ENCODE measurements around the gene VCPKMT. TPM values are rescaled to one million over a fixed set of nuclear protein-coding genes. Genes with fewer than 3 reads are reported as not detected.
A peak's percentile ranks its signal among the peaks of the same experiment; 100 is the strongest.

VCPKMT gene
- total RNA-seq, 1 experiment from 2014 or later: 8.2 TPM

GRCh38 chr14:50106178-50106577, 10.2 kb downstream of the VCPKMT start:
- H3K4me2 ChIP-seq (ENCODE audit: low read length): no peak overlapping the region
- no peak overlapping the region for H3K4me3 ChIP-seq (ENCODE audit: low read length)
- no peaks in the 10 kb centered on the region for H3K9me3 ChIP-seq (ENCODE audit: low read length)
- H3K79me2 ChIP-seq (ENCODE audit: low read length): peaks cover 7% of the 10 kb centered on the region; the same call in 1 of the 2 replicates
- DNase-seq (no peak), ATAC-seq (no peak; the same call in 1 of the 2 replicates)
- TF ChIP-seq, protein P1, sequence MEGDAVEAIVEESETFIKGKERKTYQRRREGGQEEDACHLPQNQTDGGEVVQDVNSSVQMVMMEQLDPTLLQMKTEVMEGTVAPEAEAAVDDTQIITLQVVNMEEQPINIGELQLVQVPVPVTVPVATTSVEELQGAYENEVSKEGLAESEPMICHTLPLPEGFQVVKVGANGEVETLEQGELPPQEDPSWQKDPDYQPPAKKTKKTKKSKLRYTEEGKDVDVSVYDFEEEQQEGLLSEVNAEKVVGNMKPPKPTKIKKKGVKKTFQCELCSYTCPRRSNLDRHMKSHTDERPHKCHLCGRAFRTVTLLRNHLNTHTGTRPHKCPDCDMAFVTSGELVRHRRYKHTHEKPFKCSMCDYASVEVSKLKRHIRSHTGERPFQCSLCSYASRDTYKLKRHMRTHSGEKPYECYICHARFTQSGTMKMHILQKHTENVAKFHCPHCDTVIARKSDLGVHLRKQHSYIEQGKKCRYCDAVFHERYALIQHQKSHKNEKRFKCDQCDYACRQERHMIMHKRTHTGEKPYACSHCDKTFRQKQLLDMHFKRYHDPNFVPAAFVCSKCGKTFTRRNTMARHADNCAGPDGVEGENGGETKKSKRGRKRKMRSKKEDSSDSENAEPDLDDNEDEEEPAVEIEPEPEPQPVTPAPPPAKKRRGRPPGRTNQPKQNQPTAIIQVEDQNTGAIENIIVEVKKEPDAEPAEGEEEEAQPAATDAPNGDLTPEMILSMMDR (conservative IDR thresholded peaks at IDR 0.05; ENCODE audit: low read depth, low read length): no peak
- no peak for TF ChIP-seq EZH2phosphoT487 (IDR thresholded peaks at IDR 0.05; ENCODE audit: borderline replicate concordance, low read length)
- no peak for TF ChIP-seq EZH2 (IDR thresholded peaks at IDR 0.05; ENCODE audit: low read length, unreplicated experiment)
- H4K20me1 ChIP-seq (ENCODE audit: low read length): no peaks in the 10 kb centered on the region
- no peaks in the 10 kb centered on the region for H3K9me2 ChIP-seq (replicated peaks; ENCODE audit: low read length)
- no peak overlapping the region for H3K27ac ChIP-seq (ENCODE audit: low read length)
- H3K9ac ChIP-seq (ENCODE audit: low read length): no peak overlapping the region
- intact Hi-C loops (cut with micrococcal nuclease): loop anchor here (5.0 kb wide), 1 partner anchor 339 kb away; the partner anchor contains the start of gene KLHDC2
- BruUV-seq (replicated peaks): TSS peak; percentile 7
- POLR2A ChIA-PET (ENCODE audit: unreplicated experiment): no interaction called here
- H3K27me3 ChIP-seq (ENCODE audit: low read length): no peaks in the 10 kb centered on the region
- peaks cover 4% of the 10 kb centered on the region for H3F3A ChIP-seq (ENCODE audit: low read length, unreplicated experiment)
- peaks cover 18% of the 10 kb centered on the region for H3K4me1 ChIP-seq (ENCODE audit: insufficient read depth, low read length)
- H2AFZ ChIP-seq (ENCODE audit: low read length): no peak overlapping the region
- CTCF ChIA-PET: interaction anchor here (3.1 kb wide), 1 partner anchor 244 kb away, joined by 12 read pairs; no protein-coding TSS in a partner anchor
- peaks cover 15% of the 10 kb centered on the region for H3K36me3 ChIP-seq (ENCODE audit: low read depth, low read length)

DNA sequence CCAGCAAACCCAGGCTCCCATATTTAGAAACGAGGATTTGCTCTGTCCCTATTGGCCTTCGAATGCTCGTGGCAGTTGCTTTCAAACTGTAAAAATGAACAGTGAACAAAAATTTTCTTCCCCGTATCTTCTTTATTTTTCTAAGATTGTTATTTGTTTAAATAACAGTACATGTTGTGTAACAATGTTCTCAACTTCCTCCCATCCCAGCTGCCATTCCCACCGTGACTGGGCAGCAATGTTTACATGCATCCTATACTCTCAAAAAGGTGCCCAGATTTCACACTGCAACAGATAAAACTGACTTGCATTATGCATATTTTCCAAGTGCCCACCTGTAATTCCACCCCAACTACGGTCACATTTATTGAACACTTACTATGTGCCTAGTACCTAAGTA, 12.8 kb downstream of the VCPKMT start:
- BruUV-seq (replicated peaks): no TSS peak
- Histone ChIP-seq H2AFZ (ENCODE audit: low read length) (no peak overlapping the region), H3K9me2 (replicated peaks; ENCODE audit: low read length) (no peaks in the 10 kb centered on the region), H3K79me2 (ENCODE audit: low read length) (no peaks in the 10 kb centered on the region), H3F3A (ENCODE audit: low read length, unreplicated experiment) (peaks cover 4% of the 10 kb centered on the region), H3K4me2 (ENCODE audit: low read length) (no peak overlapping the region), H3K4me3 (ENCODE audit: low read length) (no peak overlapping the region), H3K27me3 (ENCODE audit: low read length) (no peaks in the 10 kb centered on the region), H4K20me1 (ENCODE audit: low read length) (no peaks in the 10 kb centered on the region), H3K36me3 (ENCODE audit: low read depth, low read length) (no peaks in the 10 kb centered on the region; the same call in 1 of the 2 replicates), H3K4me1 (ENCODE audit: insufficient read depth, low read length) (peaks cover 44% of the 10 kb centered on the region), H3K9ac (ENCODE audit: low read length) (no peak overlapping the region), H3K27ac (ENCODE audit: low read length) (no peak overlapping the region), H3K9me3 (ENCODE audit: low read length) (no peaks in the 10 kb centered on the region)
- ChIA-PET CTCF (interaction anchor here (1.1 to 3.1 kb wide), 2 partner anchors 241 to 251 kb away, joined by 3 to 12 read pairs; partner anchors contain the start of gene NEMF), POLR2A (ENCODE audit: unreplicated experiment) (no interaction called here)
- intact Hi-C loops (cut with micrococcal nuclease): loop anchor here (5.0 kb wide), 1 partner anchor 36 kb away; no protein-coding TSS in a partner anchor
- no peak for DNase-seq
- no peak for ATAC-seq
- TF ChIP-seq EZH2phosphoT487 (IDR thresholded peaks at IDR 0.05; ENCODE audit: borderline replicate concordance, low read length) (no peak), EZH2 (IDR thresholded peaks at IDR 0.05; ENCODE audit: low read length, unreplicated experiment) (no peak)
- TF ChIP-seq, protein P1 (conservative IDR thresholded peaks at IDR 0.05; ENCODE audit: low read depth, low read length): no peak

GRCh38 chr14:50101417-50101816, 15.0 kb downstream of the VCPKMT start:
- Histone ChIP-seq H3K36me3 (ENCODE audit: low read depth, low read length) (no peaks in the 10 kb centered on the region), H2AFZ (ENCODE audit: low read length) (no peak overlapping the region), H3F3A (ENCODE audit: low read length, unreplicated experiment) (peaks cover 3% of the 10 kb centered on the region), H3K9ac (ENCODE audit: low read length) (peak overlapping the region; percentile 24; the same call in 1 of the 2 replicates), H3K9me3 (ENCODE audit: low read length) (no peaks in the 10 kb centered on the region), H4K20me1 (ENCODE audit: low read length) (no peaks in the 10 kb centered on the region), H3K9me2 (replicated peaks; ENCODE audit: low read length) (no peaks in the 10 kb centered on the region), H3K4me2 (ENCODE audit: low read length) (peak overlapping the region; percentile 49), H3K4me1 (ENCODE audit: insufficient read depth, low read length) (peaks cover 44% of the 10 kb centered on the region), H3K27me3 (ENCODE audit: low read length) (no peaks in the 10 kb centered on the region), H3K4me3 (ENCODE audit: low read length) (no peak overlapping the region), H3K79me2 (ENCODE audit: low read length) (no peaks in the 10 kb centered on the region), H3K27ac (ENCODE audit: low read length) (peak overlapping the region; percentile 66)
- CTCF ChIA-PET: interaction anchor here (1.2 kb wide), 1 partner anchor 98 kb away, joined by 4 read pairs; no protein-coding TSS in a partner anchor
- no peak for ATAC-seq
- intact Hi-C loops (cut with micrococcal nuclease): loop anchor here (1.0 to 5.0 kb wide), 2 partner anchors 34 to 100 kb away; no protein-coding TSS in a partner anchor
- peak; percentile 55 for DNase-seq
- BruUV-seq (replicated peaks): no TSS peak
- POLR2A ChIA-PET (ENCODE audit: unreplicated experiment): interaction anchor here (0.8 kb wide), 1 partner anchor 56 kb away, joined by 10 read pairs; no protein-coding TSS in a partner anchor
- TF ChIP-seq EZH2phosphoT487 (IDR thresholded peaks at IDR 0.05; ENCODE audit: borderline replicate concordance, low read length) (no peak), EZH2 (IDR thresholded peaks at IDR 0.05; ENCODE audit: low read length, unreplicated experiment) (no peak)
- TF ChIP-seq, protein P1 (conservative IDR thresholded peaks at IDR 0.05; ENCODE audit: low read depth, low read length): no peak

All from PC-3 (cell line).